GM20000 (cell line): ENCODE measurements around the gene ARL6IP6.

ENCODE experiments used
- DNase-seq: peaks from one replicate; pipeline ENCODE4 v3.0.0; 2012; ENCODE audit warnings: low spot score
- CTCF ChIP-seq: IDR thresholded peaks from 2 replicates; pipeline ENCODE4 v1.5.1; 2012; ENCODE audit warnings: mild to moderate bottlenecking, control low read depth; ENCODE audit errors: extremely low read depth, missing control alignments

The ARL6IP6 gene

GRCh38 chr2:152693033-152693432, 25.4 kb upstream of the ARL6IP6 start:
- peak; percentile 38 for DNase-seq
- no peak for TF ChIP-seq CTCF

- no peak for DNase-seq
- no peak for TF ChIP-seq CTCF
Measured at GRCh38 chr2:152694161-152694661, 24.2 kb upstream of the ARL6IP6 start.

- no peak for TF ChIP-seq CTCF
- DNase-seq, result no peak
Measured at GRCh38 chr2:152695763-152696162, 22.7 kb upstream of the ARL6IP6 start.

GRCh38 chr2:152696476-152696875, 21.9 kb upstream of the ARL6IP6 start:
- no peak for TF ChIP-seq CTCF
- DNase-seq, result no peak

GRCh38 chr2:152701198-152701597, 17.2 kb upstream of the ARL6IP6 start:
- no peak for TF ChIP-seq CTCF
- DNase-seq, result no peak

- DNase-seq, result no peak
- TF ChIP-seq CTCF, result no peak
Measured at GRCh38 chr2:152706477-152707021, 11.9 kb upstream of the ARL6IP6 start.

- no peak for TF ChIP-seq CTCF
- no peak for DNase-seq
Measured at GRCh38 chr2:152708742-152709141, 9.7 kb upstream of the ARL6IP6 start.
